HAP-1 (cell line): ENCODE data around the gene MRPL34.

Experiments used
- DNase-seq, 2 experiments: peaks; one replicate each; pipeline ENCODE4 v3.0.0-alpha.2; 2016 to 2020; ENCODE audit warnings: low spot score in 2 of 2
- H3K27me3 ChIP-seq: fragments of 250-450 bp; sonication (Bioruptor Pico); 2 replicates; pipeline ENCODE4 v1.5.1; 2020; ENCODE audit warnings: low read depth, mild to moderate bottlenecking, moderate library complexity
- H3K36me3 ChIP-seq: fragments of 250-450 bp; sonication (Bioruptor Pico); replicated peaks from 2 replicates; pipeline ENCODE4 v1.5.1; 2020; ENCODE audit warnings: mild to moderate bottlenecking
- H3K4me1 ChIP-seq: fragments of 250-450 bp; sonication (Bioruptor Pico); 2 replicates; pipeline ENCODE4 v1.5.1; 2020; ENCODE audit warnings: mild to moderate bottlenecking
- H3K4me3 ChIP-seq: fragments of 250-450 bp; sonication (Bioruptor Pico); 2 replicates; pipeline ENCODE4 v1.5.1; 2020; ENCODE audit warnings: mild to moderate bottlenecking, moderate library complexity
- H3K9me3 ChIP-seq: fragments of 250-450 bp; sonication (Bioruptor Pico); 2 replicates; pipeline ENCODE4 v1.5.1; 2020; ENCODE audit warnings: mild to moderate bottlenecking, moderate library complexity
- in situ Hi-C: fragments of 300-500 bp; cut with MboI; formaldehyde crosslinking; loops from 3 replicates; pipeline ENCODE4 v1.14.3; 2020; ENCODE audit warnings: low sequenced_read_pairs, inconsistent platforms, mixed read lengths

Gene MRPL34

GRCh38 chr19:17332677-17333581 lies 27.3 kb downstream of the MRPL34 start:
- in situ Hi-C loops = no loop called here
- H3K4me3 ChIP-seq = no peak overlapping the region
- peak; percentile 66 to 92 for DNase-seq
- no peaks in the 10 kb centered on the region for H3K27me3 ChIP-seq
- H3K36me3 ChIP-seq = no peaks in the 10 kb centered on the region
- H3K4me1 ChIP-seq = peaks cover 8% of the 10 kb centered on the region
- H3K9me3 ChIP-seq = no peaks in the 10 kb centered on the region

GRCh38 chr19:17333611-17334413 lies 28.1 kb downstream of the MRPL34 start:
- Histone ChIP-seq H3K27me3 (no peaks in the 10 kb centered on the region), H3K9me3 (no peaks in the 10 kb centered on the region), H3K4me3 (peak overlapping the region; percentile 65), H3K36me3 (peaks cover 5% of the 10 kb centered on the region), H3K4me1 (peaks cover 16% of the 10 kb centered on the region)
- in situ Hi-C loops = no loop called here
- DNase-seq = peak; percentile 29 to 65

GRCh38 chr19:17334414-17335409 lies 29.0 kb downstream of the MRPL34 start, which contains the start of gene ANO8:
TSS of gene ANO8 (minus strand) at chr19:17334855. CDS start at chr19:17334670, 185 bp downstream.
- no peaks in the 10 kb centered on the region for H3K9me3 ChIP-seq
- H3K4me3 ChIP-seq = peak within 1 kb of the TSS; percentile 65
- H3K27me3 ChIP-seq = no peaks in the 10 kb centered on the region
- peak; percentile 93 to 99 for DNase-seq
- in situ Hi-C loops = no loop called here
- peaks cover 10% of the 10 kb centered on the region for H3K36me3 ChIP-seq
- H3K4me1 ChIP-seq = peaks cover 16% of the 10 kb centered on the region

- peaks cover 16% of the 10 kb centered on the region for H3K4me1 ChIP-seq
- H3K27me3 ChIP-seq = no peaks in the 10 kb centered on the region
- peak overlapping the region; percentile 65 for H3K4me3 ChIP-seq
- in situ Hi-C loops = no loop called here
- no peak for DNase-seq
- peaks cover 10% of the 10 kb centered on the region for H3K36me3 ChIP-seq
- no peaks in the 10 kb centered on the region for H3K9me3 ChIP-seq
These were observed 29.9 kb downstream of the MRPL34 start for GRCh38 chr19:17335575-17335974.

- no peaks in the 10 kb centered on the region for H3K9me3 ChIP-seq
- peak; percentile 99 to 100 for DNase-seq
- peaks cover 16% of the 10 kb centered on the region for H3K4me1 ChIP-seq
- peaks cover 20% of the 10 kb centered on the region for H3K36me3 ChIP-seq
- H3K27me3 ChIP-seq = no peaks in the 10 kb centered on the region
- peak within 1 kb of the TSS; percentile 74 for H3K4me3 ChIP-seq
- in situ Hi-C loops = no loop called here
These were observed 31.4 kb downstream of the MRPL34 start, which contains the start of gene GTPBP3 for GRCh38 chr19:17336872-17337674. TSS of gene GTPBP3 (plus strand) at chr19:17337553. CDS start at chr19:17337612, 59 bp downstream.

GRCh38 chr19:17337675-17338432 lies 32.2 kb downstream of the MRPL34 start:
- Histone ChIP-seq H3K36me3 (peaks cover 25% of the 10 kb centered on the region), H3K4me1 (peaks cover 16% of the 10 kb centered on the region), H3K9me3 (no peaks in the 10 kb centered on the region), H3K27me3 (no peaks in the 10 kb centered on the region), H3K4me3 (peak overlapping the region; percentile 74)
- peak in 1 of 2 experiments; percentile 68 for DNase-seq
- in situ Hi-C loops = no loop called here

GRCh38 chr19:17338433-17339078 lies 32.9 kb downstream of the MRPL34 start:
- Histone ChIP-seq H3K4me1 (peaks cover 16% of the 10 kb centered on the region), H3K4me3 (peak overlapping the region; percentile 74), H3K9me3 (no peaks in the 10 kb centered on the region), H3K27me3 (no peaks in the 10 kb centered on the region), H3K36me3 (peaks cover 27% of the 10 kb centered on the region)
- in situ Hi-C loops = no loop called here
- DNase-seq = no peak

GRCh38 chr19:17339088-17339741 lies 33.5 kb downstream of the MRPL34 start:
- peaks cover 16% of the 10 kb centered on the region for H3K4me1 ChIP-seq
- H3K9me3 ChIP-seq = no peaks in the 10 kb centered on the region
- in situ Hi-C loops = no loop called here
- peaks cover 34% of the 10 kb centered on the region for H3K36me3 ChIP-seq
- DNase-seq = peak in 1 of 2 experiments; percentile 80
- no peaks in the 10 kb centered on the region for H3K27me3 ChIP-seq
- no peak overlapping the region for H3K4me3 ChIP-seq

- peak in 1 of 2 experiments; percentile 84 for DNase-seq
- no peaks in the 10 kb centered on the region for H3K9me3 ChIP-seq
- peaks cover 34% of the 10 kb centered on the region for H3K36me3 ChIP-seq
- peaks cover 11% of the 10 kb centered on the region for H3K4me1 ChIP-seq
- no peak overlapping the region for H3K4me3 ChIP-seq
- in situ Hi-C loops = no loop called here
- H3K27me3 ChIP-seq = no peaks in the 10 kb centered on the region
These were observed 34.7 kb downstream of the MRPL34 start for GRCh38 chr19:17340302-17340870.

GRCh38 chr19:17340871-17341357 lies 35.2 kb downstream of the MRPL34 start:
- no peak for DNase-seq
- Histone ChIP-seq H3K4me1 (peaks cover 8% of the 10 kb centered on the region; the same call in 1 of the 2 replicates), H3K9me3 (no peaks in the 10 kb centered on the region), H3K4me3 (no peak overlapping the region), H3K27me3 (no peaks in the 10 kb centered on the region), H3K36me3 (peaks cover 34% of the 10 kb centered on the region)
- in situ Hi-C loops = no loop called here

- no peaks in the 10 kb centered on the region for H3K9me3 ChIP-seq
- in situ Hi-C loops = no loop called here
- DNase-seq = no peak
- H3K36me3 ChIP-seq = peaks cover 34% of the 10 kb centered on the region
- peaks cover 9% of the 10 kb centered on the region; the same call in 1 of the 2 replicates for H3K4me1 ChIP-seq
- H3K4me3 ChIP-seq = no peak overlapping the region
- H3K27me3 ChIP-seq = no peaks in the 10 kb centered on the region
These were observed 35.7 kb downstream of the MRPL34 start for GRCh38 chr19:17341386-17341785.
